OCI-LY7 (cell line): Measurements from ENCODE around the gene C11orf24.

Experiments
- EZH2phosphoT487 ChIP-seq: fragments of 200-600 bp; sonication (generic); IDR thresholded peaks from 2 replicates; pipeline ENCODE4 v1.6.1; 2018; ENCODE audit warnings: low read depth, borderline replicate concordance, mild to moderate bottlenecking, mixed run types, antibody characterized with exemption, low read length, moderate library complexity, mixed read lengths
- TF ChIP-seq, protein P1 (sequence below): fragments of 200-600 bp; sonication (generic); conservative IDR thresholded peaks from 2 replicates; pipeline ENCODE4 v1.5.1; 2014; ENCODE audit warnings: mild to moderate bottlenecking, antibody characterized with exemption, low read length, moderate library complexity, mixed read lengths

DNA sequence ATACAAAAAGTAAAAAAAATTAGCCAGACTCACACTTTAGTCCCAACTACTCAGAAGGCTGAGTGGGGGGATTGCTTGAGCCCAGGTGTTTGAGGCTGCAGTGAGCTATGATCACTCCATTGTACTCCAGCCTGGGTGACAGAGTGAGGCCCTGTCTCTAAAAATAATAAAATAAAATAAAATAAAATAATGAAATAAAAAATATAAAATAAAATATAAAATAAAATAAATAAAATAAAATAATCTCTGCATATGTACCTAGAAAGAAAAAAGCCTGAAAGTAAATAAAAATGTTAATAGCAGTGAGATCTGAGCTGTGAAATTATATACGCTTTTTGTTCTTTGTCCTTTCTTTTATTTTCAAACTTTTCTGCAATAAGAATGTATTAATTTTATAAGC, 23.5 kb upstream of the C11orf24 start:
- TF ChIP-seq, protein P1, sequence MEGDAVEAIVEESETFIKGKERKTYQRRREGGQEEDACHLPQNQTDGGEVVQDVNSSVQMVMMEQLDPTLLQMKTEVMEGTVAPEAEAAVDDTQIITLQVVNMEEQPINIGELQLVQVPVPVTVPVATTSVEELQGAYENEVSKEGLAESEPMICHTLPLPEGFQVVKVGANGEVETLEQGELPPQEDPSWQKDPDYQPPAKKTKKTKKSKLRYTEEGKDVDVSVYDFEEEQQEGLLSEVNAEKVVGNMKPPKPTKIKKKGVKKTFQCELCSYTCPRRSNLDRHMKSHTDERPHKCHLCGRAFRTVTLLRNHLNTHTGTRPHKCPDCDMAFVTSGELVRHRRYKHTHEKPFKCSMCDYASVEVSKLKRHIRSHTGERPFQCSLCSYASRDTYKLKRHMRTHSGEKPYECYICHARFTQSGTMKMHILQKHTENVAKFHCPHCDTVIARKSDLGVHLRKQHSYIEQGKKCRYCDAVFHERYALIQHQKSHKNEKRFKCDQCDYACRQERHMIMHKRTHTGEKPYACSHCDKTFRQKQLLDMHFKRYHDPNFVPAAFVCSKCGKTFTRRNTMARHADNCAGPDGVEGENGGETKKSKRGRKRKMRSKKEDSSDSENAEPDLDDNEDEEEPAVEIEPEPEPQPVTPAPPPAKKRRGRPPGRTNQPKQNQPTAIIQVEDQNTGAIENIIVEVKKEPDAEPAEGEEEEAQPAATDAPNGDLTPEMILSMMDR, result no peak
- TF ChIP-seq EZH2phosphoT487, result no peak
